K562 (cell line): Measurements from ENCODE around the gene IL20. TPM values are rescaled to one million over a fixed set of nuclear protein-coding genes. Genes with fewer than 3 reads are reported as not detected.

Source experiments
- BCOR ChIP-seq: fragments of 450-650 bp; IDR thresholded peaks from 2 replicates; pipeline ENCODE4 v1.6.1; 2016
- CBX3 ChIP-seq, 2 experiments: IDR thresholded peaks; 1 replicate in 1 of 2; 2 replicates in 1 of 2; pipeline ENCODE4 v1.6.1; 2012; ENCODE audit warnings: inconsistent platforms in 2 of 2, low read length in 2 of 2, borderline replicate concordance in 1 of 2, control low read depth in 1 of 2
- CBX8 ChIP-seq: fragments of 200-600 bp; sonication (generic); IDR thresholded peaks from 2 replicates; pipeline ENCODE4 v1.6.1; 2012; ENCODE audit warnings: borderline replicate concordance, mixed run types, low read depth, mild to moderate bottlenecking, moderate library complexity, mixed read lengths, low read length, control low read depth, inconsistent platforms; ENCODE audit not compliant: poor library complexity, severe bottlenecking; ENCODE audit errors: extremely low read depth
- DEAF1 ChIP-seq: fragments of 450-650 bp; formaldehyde crosslinking; IDR thresholded peaks from 2 replicates; pipeline ENCODE4 v1.4.0; 2020; ENCODE audit warnings: mild to moderate bottlenecking, moderate library complexity
- FOXK1 ChIP-seq: sonication (generic); formaldehyde crosslinking; IDR thresholded peaks from 2 replicates; pipeline ENCODE4 v1.8.0; 2022; ENCODE audit warnings: missing genetic modification reagents, mild to moderate bottlenecking, borderline replicate concordance
- HLTF ChIP-seq: fragments of 450-650 bp; IDR thresholded peaks from 2 replicates; pipeline ENCODE4 v1.6.1; 2016
- KDM2B ChIP-seq: fragments of 250-450 bp; sonication (Bioruptor Pico); IDR thresholded peaks from 2 replicates; pipeline ENCODE4 v1.8.0; 2021; ENCODE audit warnings: mild to moderate bottlenecking, moderate library complexity
- LEF1 ChIP-seq: fragments of 450-650 bp; IDR thresholded peaks from 2 replicates; pipeline ENCODE4 v1.6.1; 2016; ENCODE audit warnings: mild to moderate bottlenecking
- NFATC3 ChIP-seq: fragments of 450-650 bp; IDR thresholded peaks from 2 replicates; pipeline ENCODE4 v1.6.1; 2017; ENCODE audit warnings: mild to moderate bottlenecking
- PTRF ChIP-seq: fragments of 450-650 bp; IDR thresholded peaks from 2 replicates; pipeline ENCODE4 v1.6.1; 2016; ENCODE audit warnings: mild to moderate bottlenecking, missing genetic modification characterization, missing compliant biosample characterization
- SRF ChIP-seq, 2 experiments: fragments of 250-450, 450-650 bp in 1 of 2; sonication (Bioruptor Pico) in 1 of 2; sonication (generic) in 1 of 2; formaldehyde crosslinking; IDR thresholded peaks; 2 replicates each; pipeline versions ENCODE4 v1.5.0 to v1.5.1; 2020 to 2022; ENCODE audit warnings: mild to moderate bottlenecking in 1 of 2, missing genetic modification reagents in 1 of 2
- ZFPM2 ChIP-seq: fragments of 250-450 bp; sonication (Bioruptor Pico); IDR thresholded peaks from 2 replicates; pipeline ENCODE4 v1.5.1; 2022; ENCODE audit warnings: mild to moderate bottlenecking
- ZNF23 ChIP-seq: fragments of 250-450 bp; sonication (Bioruptor Pico); IDR thresholded peaks from 2 replicates; pipeline ENCODE4 v1.4.0; 2020; ENCODE audit warnings: mild to moderate bottlenecking
- ZNF431 ChIP-seq: sonication (generic); formaldehyde crosslinking; IDR thresholded peaks from 2 replicates; pipeline ENCODE4 v1.8.0; 2022; ENCODE audit warnings: mild to moderate bottlenecking, missing genetic modification reagents
- ZNF696 ChIP-seq: fragments of 250-450 bp; sonication (Bioruptor Pico); conservative IDR thresholded peaks from 2 replicates; pipeline ENCODE4 v1.4.0; 2020; ENCODE audit warnings: mild to moderate bottlenecking, moderate library complexity
- ZNF699 ChIP-seq: fragments of 250-450 bp; sonication (Bioruptor Pico); IDR thresholded peaks from 2 replicates; pipeline ENCODE4 v1.8.0; 2021; ENCODE audit warnings: mild to moderate bottlenecking, moderate library complexity; ENCODE audit not compliant: insufficient replicate concordance
- ZSCAN29 ChIP-seq: fragments of 450-650 bp; IDR thresholded peaks from 2 replicates; pipeline ENCODE4 v1.6.1; 2017
- ZZZ3 ChIP-seq: fragments of 450-650 bp; IDR thresholded peaks from 2 replicates; pipeline ENCODE4 v1.6.1; 2016; ENCODE audit warnings: antibody characterized with exemption, mild to moderate bottlenecking, moderate library complexity
- polyA plus RNA-seq, 8 experiments: library from polyadenylated mRNA; depleted of rRNA in 4 of 8; stranded (reverse) in 5 of 8; unstranded in 3 of 8; fragments of >200 nt; fragmentation: Nextera tagmentation in 2 of 8; fragmentation: Illumina TruSeq in 1 of 8; extraction: Ambion mirVana in 2 of 8; extraction: Trizol in 1 of 8; gene quantifications; 2 replicates each; pipeline versions ENCODE4 v1.2.1 to v1.2.3, GENCODE V29; 2011 to 2014; ENCODE audit warnings: inconsistent platforms in 1 of 8, missing spikeins in 1 of 8
- total RNA-seq, 7 experiments: library from RNA; depleted of rRNA in 6 of 7; stranded (reverse); fragments of >200 nt in 6 of 7; fragmentation: Illumina TruSeq in 2 of 7; extraction: Trizol in 2 of 7; gene quantifications; 2 replicates each; pipeline versions ENCODE4 v1.2.1 to v1.2.3, GENCODE V29; 2011 to 2021; ENCODE audit warnings: low replicate concordance in 1 of 7
- TF ChIP-seq, protein P1 (sequence below), 3 experiments: fragments of 200-800 bp in 1 of 3; fragments of 250-450 bp in 1 of 3; fragments of 450-650 bp in 1 of 3; sonication (Bioruptor Pico) in 1 of 3; sonication (Bioruptor generic) in 1 of 3; formaldehyde crosslinking in 1 of 3; IDR thresholded peaks; 2 replicates each; pipeline versions ENCODE4 v1.6.1 to v1.8.0; 2016 to 2022; ENCODE audit warnings: mild to moderate bottlenecking in 2 of 3, missing genetic modification characterization in 2 of 3, missing compliant biosample characterization in 1 of 3, moderate library complexity in 1 of 3
- TF ChIP-seq, protein P2 (sequence below): fragments of 250-450 bp; sonication (Bioruptor Pico); IDR thresholded peaks from 2 replicates; pipeline ENCODE4 v1.4.0; 2020; ENCODE audit warnings: mild to moderate bottlenecking, moderate library complexity, borderline replicate concordance

The IL20 gene
- total and polyA plus RNA-seq, 9 of the 15 experiments (the other 6 are each of a cell fraction or from before 2014, with no cell fraction given): not detected

DNA sequence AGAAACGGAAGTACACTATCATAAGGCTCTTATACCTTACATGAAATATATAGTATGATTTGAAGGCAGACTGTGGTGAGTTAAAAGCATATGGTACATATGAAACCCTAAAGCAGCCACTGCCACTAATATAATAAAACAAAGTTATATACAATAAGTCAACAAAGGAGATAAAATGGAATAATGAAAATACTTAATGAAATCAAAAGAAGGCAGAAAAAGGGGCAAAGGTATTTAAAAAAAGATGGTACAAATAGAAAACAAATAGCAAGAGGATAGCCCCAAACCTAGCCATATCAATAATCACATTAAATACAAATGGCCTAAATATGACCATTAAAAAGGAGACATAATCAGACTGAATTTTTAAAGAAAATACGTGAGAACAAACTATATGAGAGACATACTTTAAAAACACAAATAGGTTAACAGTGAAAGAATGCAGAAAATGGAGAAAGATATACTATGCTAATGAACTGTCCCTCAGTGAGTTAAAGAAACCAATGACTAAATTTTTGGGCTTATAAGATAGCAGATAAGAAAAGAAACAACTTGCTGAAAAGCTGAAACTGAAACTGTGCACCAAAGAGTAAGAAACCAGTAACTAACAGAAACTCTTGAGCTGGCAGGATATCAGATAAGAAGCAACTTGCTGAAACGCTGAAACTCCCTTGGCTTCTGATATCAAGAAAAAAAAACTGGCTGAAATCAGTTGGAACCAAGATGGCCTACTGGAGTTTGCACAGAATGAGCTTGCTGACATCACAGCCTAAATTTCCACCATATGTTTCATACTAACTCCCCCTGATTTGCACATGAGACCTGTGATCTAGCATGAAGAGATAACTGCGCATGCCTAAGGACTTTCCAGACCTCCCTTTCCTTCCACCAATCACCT, 48.8 kb upstream of the IL20 start (continued):
- TF ChIP-seq ZZZ3: peak; percentile 75; the same call in 1 of the 2 replicates
- peak; percentile 18; the same call in 1 of the 2 replicates for TF ChIP-seq HLTF
- no peak for TF ChIP-seq CBX8
- TF ChIP-seq ZNF431: no peak
- TF ChIP-seq CBX3 (IDR thresholded peaks at IDR 0.05; ENCODE audit: borderline replicate concordance in 1 of 2, low read length in 2 of 2): peak in 1 of 2 experiments; percentile 68; a peak in 1 of 3 replicates
- TF ChIP-seq PTRF (tag): no peak
- TF ChIP-seq ZNF699 (CRISPR knock-in tag): no peak
- TF ChIP-seq LEF1: peak; percentile 93
- no peak for TF ChIP-seq KDM2B (CRISPR knock-in tag)
- TF ChIP-seq, protein P1, sequence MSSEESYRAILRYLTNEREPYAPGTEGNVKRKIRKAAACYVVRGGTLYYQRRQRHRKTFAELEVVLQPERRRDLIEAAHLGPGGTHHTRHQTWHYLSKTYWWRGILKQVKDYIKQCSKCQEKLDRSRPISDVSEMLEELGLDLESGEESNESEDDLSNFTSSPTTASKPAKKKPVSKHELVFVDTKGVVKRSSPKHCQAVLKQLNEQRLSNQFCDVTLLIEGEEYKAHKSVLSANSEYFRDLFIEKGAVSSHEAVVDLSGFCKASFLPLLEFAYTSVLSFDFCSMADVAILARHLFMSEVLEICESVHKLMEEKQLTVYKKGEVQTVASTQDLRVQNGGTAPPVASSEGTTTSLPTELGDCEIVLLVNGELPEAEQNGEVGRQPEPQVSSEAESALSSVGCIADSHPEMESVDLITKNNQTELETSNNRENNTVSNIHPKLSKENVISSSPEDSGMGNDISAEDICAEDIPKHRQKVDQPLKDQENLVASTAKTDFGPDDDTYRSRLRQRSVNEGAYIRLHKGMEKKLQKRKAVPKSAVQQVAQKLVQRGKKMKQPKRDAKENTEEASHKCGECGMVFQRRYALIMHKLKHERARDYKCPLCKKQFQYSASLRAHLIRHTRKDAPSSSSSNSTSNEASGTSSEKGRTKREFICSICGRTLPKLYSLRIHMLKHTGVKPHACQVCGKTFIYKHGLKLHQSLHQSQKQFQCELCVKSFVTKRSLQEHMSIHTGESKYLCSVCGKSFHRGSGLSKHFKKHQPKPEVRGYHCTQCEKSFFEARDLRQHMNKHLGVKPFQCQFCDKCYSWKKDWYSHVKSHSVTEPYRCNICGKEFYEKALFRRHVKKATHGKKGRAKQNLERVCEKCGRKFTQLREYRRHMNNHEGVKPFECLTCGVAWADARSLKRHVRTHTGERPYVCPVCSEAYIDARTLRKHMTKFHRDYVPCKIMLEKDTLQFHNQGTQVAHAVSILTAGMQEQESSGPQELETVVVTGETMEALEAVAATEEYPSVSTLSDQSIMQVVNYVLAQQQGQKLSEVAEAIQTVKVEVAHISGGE (CRISPR knock-in tag; IDR thresholded peaks at IDR 0.05): peak in 1 of 3 experiments; percentile 45; a peak in 1 of 6 replicates
- TF ChIP-seq FOXK1 (CRISPR knock-in tag): no peak
- TF ChIP-seq NFATC3: no peak
- no peak for TF ChIP-seq ZSCAN29
- TF ChIP-seq ZFPM2 (CRISPR knock-in tag): no peak
- no peak for TF ChIP-seq BCOR
- TF ChIP-seq ZNF23: no peak
- 0 out of 4 replicates have a peak, but pooled peaks of 1 of the 2 experiments have one; percentile 16 for TF ChIP-seq SRF (CRISPR knock-in tag; IDR thresholded peaks at IDR 0.05)
- TF ChIP-seq, protein P2, sequence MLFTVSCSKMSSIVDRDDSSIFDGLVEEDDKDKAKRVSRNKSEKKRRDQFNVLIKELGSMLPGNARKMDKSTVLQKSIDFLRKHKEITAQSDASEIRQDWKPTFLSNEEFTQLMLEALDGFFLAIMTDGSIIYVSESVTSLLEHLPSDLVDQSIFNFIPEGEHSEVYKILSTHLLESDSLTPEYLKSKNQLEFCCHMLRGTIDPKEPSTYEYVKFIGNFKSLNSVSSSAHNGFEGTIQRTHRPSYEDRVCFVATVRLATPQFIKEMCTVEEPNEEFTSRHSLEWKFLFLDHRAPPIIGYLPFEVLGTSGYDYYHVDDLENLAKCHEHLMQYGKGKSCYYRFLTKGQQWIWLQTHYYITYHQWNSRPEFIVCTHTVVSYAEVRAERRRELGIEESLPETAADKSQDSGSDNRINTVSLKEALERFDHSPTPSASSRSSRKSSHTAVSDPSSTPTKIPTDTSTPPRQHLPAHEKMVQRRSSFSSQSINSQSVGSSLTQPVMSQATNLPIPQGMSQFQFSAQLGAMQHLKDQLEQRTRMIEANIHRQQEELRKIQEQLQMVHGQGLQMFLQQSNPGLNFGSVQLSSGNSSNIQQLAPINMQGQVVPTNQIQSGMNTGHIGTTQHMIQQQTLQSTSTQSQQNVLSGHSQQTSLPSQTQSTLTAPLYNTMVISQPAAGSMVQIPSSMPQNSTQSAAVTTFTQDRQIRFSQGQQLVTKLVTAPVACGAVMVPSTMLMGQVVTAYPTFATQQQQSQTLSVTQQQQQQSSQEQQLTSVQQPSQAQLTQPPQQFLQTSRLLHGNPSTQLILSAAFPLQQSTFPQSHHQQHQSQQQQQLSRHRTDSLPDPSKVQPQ (CRISPR knock-in tag): no peak
- TF ChIP-seq DEAF1 (CRISPR knock-in tag): no peak
- no peak for TF ChIP-seq ZNF696 (CRISPR knock-in tag)
